ENCODE results near the gene ZNF638.

ZNF638 gene

GRCh38 chr2:71466301-71467179 is 135.0 kb downstream of the ZNF638 start:
- no peaks in the 10 kb centered on the region for H3K9me3 ChIP-seq (ENCODE audit: insufficient read depth, low read depth, low read length)
- H3K27me3 ChIP-seq (ENCODE audit: insufficient read depth, low read length) = peaks cover 82% of the 10 kb centered on the region
- peak overlapping the region; percentile 73 for H3K4me3 ChIP-seq (ENCODE audit: low read length)
- H3K36me3 ChIP-seq (ENCODE audit: insufficient read depth, low read depth, low read length) = no peaks in the 10 kb centered on the region
- peaks cover 4% of the 10 kb centered on the region for H3K4me1 ChIP-seq (ENCODE audit: insufficient read depth, low read length)
- H3K9ac ChIP-seq (ENCODE audit: low read depth, low read length) = peak overlapping the region; percentile 42; the same call in 1 of the 2 replicates
- H3K27ac ChIP-seq (ENCODE audit: low read length) = no peak overlapping the region

- Histone ChIP-seq H3K4me1 (ENCODE audit: insufficient read depth, low read length) (peaks cover 4% of the 10 kb centered on the region), H3K27ac (ENCODE audit: low read length) (no peak overlapping the region), H3K9ac (ENCODE audit: low read depth, low read length) (peak overlapping the region; percentile 42; the same call in 1 of the 2 replicates), H3K4me3 (ENCODE audit: low read length) (peak overlapping the region; percentile 73), H3K27me3 (ENCODE audit: insufficient read depth, low read length) (peaks cover 77% of the 10 kb centered on the region), H3K9me3 (ENCODE audit: insufficient read depth, low read depth, low read length) (no peaks in the 10 kb centered on the region), H3K36me3 (ENCODE audit: insufficient read depth, low read depth, low read length) (no peaks in the 10 kb centered on the region)
These were observed 135.7 kb downstream of the ZNF638 start for GRCh38 chr2:71467180-71467815.

- H3K36me3 ChIP-seq (ENCODE audit: insufficient read depth, low read depth, low read length) = no peaks in the 10 kb centered on the region
- peaks cover 65% of the 10 kb centered on the region for H3K27me3 ChIP-seq (ENCODE audit: insufficient read depth, low read length)
- H3K4me1 ChIP-seq (ENCODE audit: insufficient read depth, low read length) = peaks cover 4% of the 10 kb centered on the region
- H3K9ac ChIP-seq (ENCODE audit: low read depth, low read length) = no peak overlapping the region
- no peaks in the 10 kb centered on the region for H3K9me3 ChIP-seq (ENCODE audit: insufficient read depth, low read depth, low read length)
- no peak overlapping the region for H3K4me3 ChIP-seq (ENCODE audit: low read length)
- no peak overlapping the region for H3K27ac ChIP-seq (ENCODE audit: low read length)
These were observed 136.9 kb downstream of the ZNF638 start for GRCh38 chr2:71468279-71469015.

- Histone ChIP-seq H3K27ac (ENCODE audit: low read length) (no peak overlapping the region), H3K36me3 (ENCODE audit: insufficient read depth, low read depth, low read length) (no peaks in the 10 kb centered on the region), H3K9ac (ENCODE audit: low read depth, low read length) (no peak overlapping the region), H3K4me3 (ENCODE audit: low read length) (no peak overlapping the region), H3K27me3 (ENCODE audit: insufficient read depth, low read length) (peaks cover 53% of the 10 kb centered on the region), H3K9me3 (ENCODE audit: insufficient read depth, low read depth, low read length) (no peaks in the 10 kb centered on the region), H3K4me1 (ENCODE audit: insufficient read depth, low read length) (peaks cover 4% of the 10 kb centered on the region)
These were observed 138.1 kb downstream of the ZNF638 start for GRCh38 chr2:71469403-71470398.

GRCh38 chr2:71471276-71471675 is 139.7 kb downstream of the ZNF638 start:
- Histone ChIP-seq H3K9ac (ENCODE audit: low read depth, low read length) (no peak overlapping the region), H3K4me3 (ENCODE audit: low read length) (no peak overlapping the region), H3K4me1 (ENCODE audit: insufficient read depth, low read length) (peaks cover 4% of the 10 kb centered on the region), H3K9me3 (ENCODE audit: insufficient read depth, low read depth, low read length) (no peaks in the 10 kb centered on the region), H3K36me3 (ENCODE audit: insufficient read depth, low read depth, low read length) (no peaks in the 10 kb centered on the region), H3K27me3 (ENCODE audit: insufficient read depth, low read length) (peaks cover 37% of the 10 kb centered on the region), H3K27ac (ENCODE audit: low read length) (no peak overlapping the region)

- Histone ChIP-seq H3K9ac (ENCODE audit: low read depth, low read length) (no peak overlapping the region), H3K4me3 (ENCODE audit: low read length) (no peak overlapping the region), H3K36me3 (ENCODE audit: insufficient read depth, low read depth, low read length) (no peaks in the 10 kb centered on the region), H3K4me1 (ENCODE audit: insufficient read depth, low read length) (peaks cover 3% of the 10 kb centered on the region), H3K27me3 (ENCODE audit: insufficient read depth, low read length) (peaks cover 29% of the 10 kb centered on the region), H3K9me3 (ENCODE audit: insufficient read depth, low read depth, low read length) (no peaks in the 10 kb centered on the region), H3K27ac (ENCODE audit: low read length) (no peak overlapping the region)
These were observed 140.4 kb downstream of the ZNF638 start for GRCh38 chr2:71472019-71472418.

GRCh38 chr2:71473346-71474031 is 141.9 kb downstream of the ZNF638 start:
- no peak overlapping the region for H3K9ac ChIP-seq (ENCODE audit: low read depth, low read length)
- H3K36me3 ChIP-seq (ENCODE audit: insufficient read depth, low read depth, low read length) = no peaks in the 10 kb centered on the region
- H3K9me3 ChIP-seq (ENCODE audit: insufficient read depth, low read depth, low read length) = no peaks in the 10 kb centered on the region
- H3K27me3 ChIP-seq (ENCODE audit: insufficient read depth, low read length) = peaks cover 15% of the 10 kb centered on the region
- no peaks in the 10 kb centered on the region for H3K4me1 ChIP-seq (ENCODE audit: insufficient read depth, low read length)
- H3K4me3 ChIP-seq (ENCODE audit: low read length) = no peak overlapping the region
- H3K27ac ChIP-seq (ENCODE audit: low read length) = no peak overlapping the region

GRCh38 chr2:71474116-71474743 is 142.6 kb downstream of the ZNF638 start:
- no peak overlapping the region for H3K4me3 ChIP-seq (ENCODE audit: low read length)
- H3K9me3 ChIP-seq (ENCODE audit: insufficient read depth, low read depth, low read length) = no peaks in the 10 kb centered on the region
- H3K9ac ChIP-seq (ENCODE audit: low read depth, low read length) = no peak overlapping the region
- H3K36me3 ChIP-seq (ENCODE audit: insufficient read depth, low read depth, low read length) = no peaks in the 10 kb centered on the region
- no peaks in the 10 kb centered on the region for H3K4me1 ChIP-seq (ENCODE audit: insufficient read depth, low read length)
- peaks cover 7% of the 10 kb centered on the region; the same call in 1 of the 2 replicates for H3K27me3 ChIP-seq (ENCODE audit: insufficient read depth, low read length)
- no peak overlapping the region for H3K27ac ChIP-seq (ENCODE audit: low read length)

GRCh38 chr2:71474744-71475397 is 143.3 kb downstream of the ZNF638 start:
- Histone ChIP-seq H3K36me3 (ENCODE audit: insufficient read depth, low read depth, low read length) (no peaks in the 10 kb centered on the region), H3K4me3 (ENCODE audit: low read length) (no peak overlapping the region), H3K27me3 (ENCODE audit: insufficient read depth, low read length) (0 out of 2 replicates have a peak, but pooled peaks cover under 1% of the 10 kb centered on the region), H3K27ac (ENCODE audit: low read length) (no peak overlapping the region), H3K9ac (ENCODE audit: low read depth, low read length) (no peak overlapping the region), H3K9me3 (ENCODE audit: insufficient read depth, low read depth, low read length) (no peaks in the 10 kb centered on the region), H3K4me1 (ENCODE audit: insufficient read depth, low read length) (no peaks in the 10 kb centered on the region)

- H3K9me3 ChIP-seq (ENCODE audit: insufficient read depth, low read depth, low read length) = no peaks in the 10 kb centered on the region
- no peak overlapping the region for H3K27ac ChIP-seq (ENCODE audit: low read length)
- H3K27me3 ChIP-seq (ENCODE audit: insufficient read depth, low read length) = no peaks in the 10 kb centered on the region
- no peak overlapping the region for H3K9ac ChIP-seq (ENCODE audit: low read depth, low read length)
- no peaks in the 10 kb centered on the region for H3K36me3 ChIP-seq (ENCODE audit: insufficient read depth, low read depth, low read length)
- no peaks in the 10 kb centered on the region for H3K4me1 ChIP-seq (ENCODE audit: insufficient read depth, low read length)
- H3K4me3 ChIP-seq (ENCODE audit: low read length) = no peak overlapping the region
These were observed 144.9 kb downstream of the ZNF638 start for GRCh38 chr2:71476495-71476894.

Data from iPS-20b (cell line).